ENCODE results near the gene ARFIP2. TPM values are rescaled to one million over a fixed set of nuclear protein-coding genes. Genes with fewer than 3 reads are reported as not detected.

Gene ARFIP2
- total RNA-seq, 1 donor from 2014 or later = 61.4 TPM

GRCh38 chr11:6456361-6457073 lies 24.6 kb downstream of the ARFIP2 start:
- Mint-ChIP-seq H3K27me3 (ENCODE audit: low read depth) (no peaks in the 10 kb centered on the region), H3K27ac (ENCODE audit: unreplicated experiment) (no peak overlapping the region), H3K4me1 (ENCODE audit: low read depth) (peaks cover 14% of the 10 kb centered on the region), H3K36me3 (ENCODE audit: low read depth) (peaks cover 27% of the 10 kb centered on the region), H3K4me3 (ENCODE audit: unreplicated experiment) (no peak overlapping the region), H3K9me3 (ENCODE audit: low read depth) (no peaks in the 10 kb centered on the region)
- no peak for DNase-seq (ENCODE audit: low spot score)
- TF ChIP-seq CTCF (IDR thresholded peaks at IDR 0.05) = no peak

- no peak for DNase-seq (ENCODE audit: low spot score)
- no peaks in the 10 kb centered on the region for H3K27me3 Mint-ChIP-seq (ENCODE audit: low read depth)
- TF ChIP-seq CTCF (IDR thresholded peaks at IDR 0.05) = no peak
- no peak overlapping the region for H3K4me3 Mint-ChIP-seq (ENCODE audit: unreplicated experiment)
- H3K36me3 Mint-ChIP-seq (ENCODE audit: low read depth) = peaks cover 22% of the 10 kb centered on the region
- peaks cover 14% of the 10 kb centered on the region for H3K4me1 Mint-ChIP-seq (ENCODE audit: low read depth)
- no peaks in the 10 kb centered on the region for H3K9me3 Mint-ChIP-seq (ENCODE audit: low read depth)
- no peak overlapping the region for H3K27ac Mint-ChIP-seq (ENCODE audit: unreplicated experiment)
These were observed 26.1 kb downstream of the ARFIP2 start for GRCh38 chr11:6455070-6455469.

- no peaks in the 10 kb centered on the region for H3K27me3 Mint-ChIP-seq (ENCODE audit: low read depth)
- peaks cover 22% of the 10 kb centered on the region for H3K36me3 Mint-ChIP-seq (ENCODE audit: low read depth)
- no peak overlapping the region for H3K4me3 Mint-ChIP-seq (ENCODE audit: unreplicated experiment)
These were observed 28.0 kb downstream of the ARFIP2 start for GRCh38 chr11:6453152-6453551.

GRCh38 chr11:6452219-6452618 lies 28.9 kb downstream of the ARFIP2 start:
- Mint-ChIP-seq H3K27me3 (ENCODE audit: low read depth) (no peaks in the 10 kb centered on the region), H3K27ac (ENCODE audit: unreplicated experiment) (no peak overlapping the region), H3K4me3 (ENCODE audit: unreplicated experiment) (no peak overlapping the region), H3K4me1 (ENCODE audit: low read depth) (peaks cover 14% of the 10 kb centered on the region), H3K36me3 (ENCODE audit: low read depth) (peaks cover 27% of the 10 kb centered on the region), H3K9me3 (ENCODE audit: low read depth) (no peaks in the 10 kb centered on the region)
- TF ChIP-seq CTCF (IDR thresholded peaks at IDR 0.05) = no peak
- no peak for DNase-seq (ENCODE audit: low spot score)

More at GRCh38 chr11:6453152-6453551, 28.0 kb downstream of the ARFIP2 start:
- no peak overlapping the region for H3K27ac Mint-ChIP-seq (ENCODE audit: unreplicated experiment)
- no peaks in the 10 kb centered on the region for H3K9me3 Mint-ChIP-seq (ENCODE audit: low read depth)
- DNase-seq (ENCODE audit: low spot score) = no peak
- no peak for TF ChIP-seq CTCF (IDR thresholded peaks at IDR 0.05)
- H3K4me1 Mint-ChIP-seq (ENCODE audit: low read depth) = peaks cover 14% of the 10 kb centered on the region

- no peak for TF ChIP-seq CTCF (IDR thresholded peaks at IDR 0.05)
- H3K4me1 Mint-ChIP-seq (ENCODE audit: low read depth) = peaks cover 14% of the 10 kb centered on the region
- no peaks in the 10 kb centered on the region for H3K27me3 Mint-ChIP-seq (ENCODE audit: low read depth)
- no peak overlapping the region for H3K4me3 Mint-ChIP-seq (ENCODE audit: unreplicated experiment)
- no peak overlapping the region for H3K27ac Mint-ChIP-seq (ENCODE audit: unreplicated experiment)
- DNase-seq (ENCODE audit: low spot score) = no peak
- no peaks in the 10 kb centered on the region for H3K9me3 Mint-ChIP-seq (ENCODE audit: low read depth)
- H3K36me3 Mint-ChIP-seq (ENCODE audit: low read depth) = peaks cover 14% of the 10 kb centered on the region
These were observed 32.6 kb downstream of the ARFIP2 start for GRCh38 chr11:6448574-6448973.

All from chondrocyte (in vitro differentiated cells).